ENCODE data around the gene CASK.

CASK gene

GRCh38 chrX:41919870-41920269 lies 3.5 kb downstream of the CASK start:
- no peak overlapping the region for H3K27ac Mint-ChIP-seq
- peaks cover 15% of the 10 kb centered on the region for H3K9me3 Mint-ChIP-seq
- peaks cover 55% of the 10 kb centered on the region for H3K4me1 Mint-ChIP-seq
- H3K27me3 Mint-ChIP-seq (ENCODE audit: low read depth, poor library complexity) = peaks cover 4% of the 10 kb centered on the region
- H3K36me3 Mint-ChIP-seq (ENCODE audit: low read depth) = peaks cover 4% of the 10 kb centered on the region
- DNase-seq = no peak
- no peak for TF ChIP-seq CTCF (IDR thresholded peaks at IDR 0.05)
- H3K4me3 Mint-ChIP-seq = peak overlapping the region; percentile 75

- DNase-seq = no peak
- H3K27me3 Mint-ChIP-seq (ENCODE audit: low read depth, poor library complexity) = no peaks in the 10 kb centered on the region
- no peak for TF ChIP-seq CTCF (IDR thresholded peaks at IDR 0.05)
- H3K4me3 Mint-ChIP-seq = no peak overlapping the region
- H3K4me1 Mint-ChIP-seq = peaks cover 47% of the 10 kb centered on the region
- H3K9me3 Mint-ChIP-seq = peaks cover 8% of the 10 kb centered on the region
- peaks cover 13% of the 10 kb centered on the region for H3K36me3 Mint-ChIP-seq (ENCODE audit: low read depth)
- H3K27ac Mint-ChIP-seq = no peak overlapping the region
Observed at GRCh38 chrX:41917517-41917916, 5.8 kb downstream of the CASK start.

GRCh38 chrX:41913476-41913875 lies 9.9 kb downstream of the CASK start:
- Mint-ChIP-seq H3K4me1 (peaks cover 19% of the 10 kb centered on the region), H3K27ac (no peak overlapping the region), H3K9me3 (peaks cover 19% of the 10 kb centered on the region), H3K4me3 (no peak overlapping the region), H3K36me3 (ENCODE audit: low read depth) (peaks cover 31% of the 10 kb centered on the region), H3K27me3 (ENCODE audit: low read depth, poor library complexity) (no peaks in the 10 kb centered on the region)
- TF ChIP-seq CTCF (IDR thresholded peaks at IDR 0.05) = no peak
- DNase-seq = no peak

- DNase-seq = no peak
- TF ChIP-seq CTCF (IDR thresholded peaks at IDR 0.05) = no peak
- Mint-ChIP-seq H3K27ac (no peak overlapping the region), H3K4me3 (no peak overlapping the region), H3K4me1 (peaks cover 14% of the 10 kb centered on the region), H3K36me3 (ENCODE audit: low read depth) (peaks cover 37% of the 10 kb centered on the region), H3K27me3 (ENCODE audit: low read depth, poor library complexity) (no peaks in the 10 kb centered on the region), H3K9me3 (peaks cover 24% of the 10 kb centered on the region)
Observed at GRCh38 chrX:41912923-41913322, 10.4 kb downstream of the CASK start.

- Mint-ChIP-seq H3K27ac (no peak overlapping the region), H3K4me1 (no peaks in the 10 kb centered on the region), H3K36me3 (ENCODE audit: low read depth) (peaks cover 64% of the 10 kb centered on the region), H3K4me3 (no peak overlapping the region), H3K27me3 (ENCODE audit: low read depth, poor library complexity) (no peaks in the 10 kb centered on the region), H3K9me3 (peaks cover 63% of the 10 kb centered on the region)
- no peak for TF ChIP-seq CTCF (IDR thresholded peaks at IDR 0.05)
- DNase-seq = no peak
Observed at GRCh38 chrX:41909068-41909467, 14.3 kb downstream of the CASK start.

- no peak for DNase-seq
- no peaks in the 10 kb centered on the region for H3K4me1 Mint-ChIP-seq
- H3K36me3 Mint-ChIP-seq (ENCODE audit: low read depth) = peaks cover 85% of the 10 kb centered on the region
- H3K4me3 Mint-ChIP-seq = no peak overlapping the region
- H3K9me3 Mint-ChIP-seq = peaks cover 87% of the 10 kb centered on the region
- no peaks in the 10 kb centered on the region for H3K27me3 Mint-ChIP-seq (ENCODE audit: low read depth, poor library complexity)
- no peak overlapping the region for H3K27ac Mint-ChIP-seq
- TF ChIP-seq CTCF (IDR thresholded peaks at IDR 0.05) = no peak
Observed at GRCh38 chrX:41906515-41907187, 16.7 kb downstream of the CASK start.
